Measurements from ENCODE around the gene NIN.

NIN gene

DNA sequence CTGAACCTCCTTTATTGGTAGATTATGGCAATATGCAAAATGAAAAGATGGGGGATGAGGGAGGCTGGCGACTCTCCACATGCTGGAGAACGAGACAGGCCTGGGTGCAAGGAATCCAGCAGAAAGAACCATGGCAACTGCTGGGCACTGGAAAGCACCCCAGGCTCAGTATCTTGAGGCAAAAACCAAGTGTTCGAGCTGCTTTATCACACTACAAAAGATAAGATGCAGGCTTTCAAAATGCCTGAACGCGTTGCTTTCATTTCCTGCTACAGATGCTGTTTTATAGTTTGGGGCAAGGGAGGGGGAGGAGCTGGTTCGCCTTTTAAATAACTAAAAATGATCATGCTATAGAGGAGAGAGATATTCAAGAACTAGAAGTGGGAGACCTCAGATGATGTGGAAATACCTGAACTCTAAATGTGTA, 38.9 kb downstream of the NIN start:
- Histone ChIP-seq H3K27me3 (ENCODE audit: control insufficient read depth, insufficient read depth, low read length) (no peaks in the 10 kb centered on the region), H3K4me3 (ENCODE audit: low read length) (no peak overlapping the region), H3K9ac (ENCODE audit: low read length) (no peak overlapping the region), H3K27ac (ENCODE audit: low read depth, low read length) (no peak overlapping the region), H3K4me1 (ENCODE audit: control insufficient read depth, insufficient read depth, low read length) (no peaks in the 10 kb centered on the region), H3K36me3 (ENCODE audit: control insufficient read depth, insufficient read depth, low read length) (no peaks in the 10 kb centered on the region)

DNA sequence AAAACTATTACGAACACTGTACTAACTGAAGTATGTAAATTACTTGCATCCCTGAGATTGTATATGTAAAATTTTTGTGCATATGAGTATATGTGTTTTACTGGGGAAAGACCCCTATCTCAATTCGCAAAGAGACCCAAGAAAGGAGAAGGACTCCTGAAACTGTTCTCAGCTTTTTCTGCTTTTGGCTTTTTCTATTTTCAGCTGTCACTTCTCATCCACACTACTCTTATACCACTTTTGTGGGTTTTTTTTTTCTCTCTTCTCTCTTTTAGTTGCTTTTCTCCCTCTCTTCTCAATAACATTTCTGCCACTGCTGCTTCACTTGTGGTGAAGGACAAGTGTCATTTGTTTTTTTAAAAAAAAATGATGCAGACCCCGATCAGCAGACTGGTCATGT, 39.8 kb downstream of the NIN start:
- Histone ChIP-seq H3K4me3 (ENCODE audit: low read length) (no peak overlapping the region), H3K36me3 (ENCODE audit: control insufficient read depth, insufficient read depth, low read length) (no peaks in the 10 kb centered on the region), H3K27ac (ENCODE audit: low read depth, low read length) (no peak overlapping the region), H3K4me1 (ENCODE audit: control insufficient read depth, insufficient read depth, low read length) (no peaks in the 10 kb centered on the region), H3K27me3 (ENCODE audit: control insufficient read depth, insufficient read depth, low read length) (no peaks in the 10 kb centered on the region), H3K9ac (ENCODE audit: low read length) (no peak overlapping the region)

DNA sequence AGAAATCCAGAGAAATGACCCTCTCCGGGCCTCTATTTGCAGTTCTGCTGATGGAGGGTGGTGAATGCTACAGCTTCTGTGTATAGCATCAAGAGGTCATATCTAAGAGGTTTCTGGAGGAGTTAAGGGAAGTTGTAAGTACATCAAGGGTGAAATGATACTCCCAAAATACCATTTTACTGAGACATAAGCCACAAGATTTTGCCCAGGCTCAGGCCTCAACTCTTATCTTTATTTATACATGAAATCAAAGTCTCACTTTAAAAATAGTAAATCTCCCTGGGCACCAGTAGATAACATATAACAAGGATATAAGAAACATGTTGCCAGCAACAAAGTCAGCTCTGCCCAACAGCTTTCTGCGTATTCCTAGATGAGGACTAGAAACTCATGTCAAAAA, 40.4 kb downstream of the NIN start:
- H3K4me1 ChIP-seq (ENCODE audit: control insufficient read depth, insufficient read depth, low read length) = no peaks in the 10 kb centered on the region
- no peaks in the 10 kb centered on the region for H3K36me3 ChIP-seq (ENCODE audit: control insufficient read depth, insufficient read depth, low read length)
- H3K27ac ChIP-seq (ENCODE audit: low read depth, low read length) = no peak overlapping the region
- H3K4me3 ChIP-seq (ENCODE audit: low read length) = no peak overlapping the region
- no peak overlapping the region for H3K9ac ChIP-seq (ENCODE audit: low read length)
- H3K27me3 ChIP-seq (ENCODE audit: control insufficient read depth, insufficient read depth, low read length) = no peaks in the 10 kb centered on the region

DNA sequence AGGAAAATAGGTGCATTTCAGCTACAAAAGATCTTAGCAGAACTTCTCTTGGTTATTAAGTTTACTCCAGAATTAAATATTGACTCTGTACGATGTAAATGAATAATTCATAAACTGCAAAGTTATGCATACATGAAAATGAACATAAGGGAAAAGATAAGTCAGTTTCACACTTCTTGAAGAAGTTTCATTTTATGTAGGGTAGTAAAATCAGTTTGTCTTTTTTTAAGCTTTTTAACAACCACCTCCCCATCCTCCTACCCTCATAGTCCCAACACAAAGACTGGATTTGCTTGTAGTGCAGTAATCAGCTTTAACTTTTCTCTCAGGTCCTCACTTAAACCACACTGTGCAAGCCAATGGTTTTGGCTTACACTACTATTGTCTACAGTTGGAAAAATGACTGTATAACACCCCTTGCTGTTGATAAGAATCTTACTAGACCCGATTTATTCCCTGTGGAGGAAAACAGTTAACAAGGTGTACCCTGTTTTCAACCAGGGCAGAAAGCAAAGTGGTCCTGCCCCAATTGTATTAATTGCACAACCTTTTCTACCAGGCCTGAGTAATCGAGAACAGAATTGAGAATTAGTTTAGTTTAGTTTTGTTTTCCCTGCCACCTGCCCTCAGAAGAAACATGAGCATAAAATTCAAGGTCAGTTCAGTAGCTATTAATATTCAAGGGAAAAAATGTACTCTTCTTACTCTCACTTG, 44.1 kb downstream of the NIN start:
- Histone ChIP-seq H3K4me1 (ENCODE audit: control insufficient read depth, insufficient read depth, low read length) (no peaks in the 10 kb centered on the region), H3K4me3 (ENCODE audit: low read length) (no peak overlapping the region), H3K27me3 (ENCODE audit: control insufficient read depth, insufficient read depth, low read length) (no peaks in the 10 kb centered on the region), H3K27ac (ENCODE audit: low read depth, low read length) (no peak overlapping the region), H3K36me3 (ENCODE audit: control insufficient read depth, insufficient read depth, low read length) (no peaks in the 10 kb centered on the region), H3K9ac (ENCODE audit: low read length) (no peak overlapping the region)

DNA sequence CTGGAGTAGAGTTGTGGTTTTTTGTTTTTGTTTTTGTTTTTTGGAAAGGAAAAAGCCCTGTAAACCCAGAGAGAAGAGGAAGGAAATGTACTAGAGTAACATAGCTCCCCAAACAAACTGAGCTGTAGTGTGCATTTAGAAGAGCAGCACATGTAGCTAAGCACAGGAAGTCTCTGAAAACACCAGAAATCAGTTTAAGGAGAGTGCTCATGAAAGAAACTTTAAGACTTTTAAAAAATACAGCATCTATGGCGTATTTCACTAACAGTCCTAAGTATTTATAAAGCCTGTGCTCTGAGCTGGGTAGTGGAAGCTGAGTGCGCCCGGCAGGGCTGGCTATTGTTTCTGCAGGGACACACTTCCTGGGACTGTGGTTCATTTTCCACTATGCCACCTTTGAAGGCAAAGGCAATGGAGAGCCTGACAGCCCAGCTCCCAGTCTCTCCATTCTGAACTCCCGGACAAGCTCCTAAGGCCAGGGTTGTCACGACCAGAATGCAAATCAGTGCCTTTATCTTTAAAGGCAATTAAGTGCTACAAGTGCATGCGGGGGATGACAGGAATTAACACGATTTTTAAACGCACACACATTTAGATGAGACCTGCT, 45.4 kb downstream of the NIN start:
- no peaks in the 10 kb centered on the region for H3K36me3 ChIP-seq (ENCODE audit: control insufficient read depth, insufficient read depth, low read length)

DNA sequence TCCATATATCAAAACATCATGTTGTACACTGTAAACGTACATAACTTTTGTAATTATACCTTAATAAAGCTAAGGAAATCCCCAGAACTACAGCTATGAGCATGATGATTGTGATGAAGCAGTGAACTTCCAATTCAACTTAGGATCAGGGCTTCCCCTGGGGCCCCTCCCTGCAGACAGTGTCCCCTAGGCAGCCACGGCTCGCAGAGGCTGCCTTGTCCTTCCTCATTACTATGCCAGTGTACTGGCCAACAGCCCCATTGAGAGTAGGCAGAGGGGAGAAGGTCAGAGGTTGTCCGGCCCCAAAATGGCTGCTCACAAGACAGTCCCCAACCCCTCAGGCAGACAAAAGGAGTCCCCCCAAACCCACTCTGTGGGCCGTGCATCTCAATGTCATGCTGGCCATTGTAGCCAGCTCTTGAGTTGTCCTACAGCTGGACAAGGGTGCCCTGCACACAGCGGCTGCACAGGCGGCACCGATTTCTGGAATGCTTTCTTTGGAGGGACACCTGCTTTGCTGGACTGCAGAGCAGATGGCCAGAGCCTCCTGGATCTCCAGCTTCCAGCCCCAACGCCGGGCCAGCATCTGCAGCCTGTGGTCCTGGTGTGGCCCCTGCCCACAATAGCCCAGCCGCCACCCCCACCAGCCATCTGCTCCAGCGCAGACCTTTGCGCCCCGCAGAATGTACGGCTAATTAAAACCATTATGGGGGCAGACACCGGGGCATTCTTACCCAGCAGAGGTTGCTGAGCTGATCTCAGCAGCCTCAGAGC, 46.1 kb downstream of the NIN start:
- H3K36me3 ChIP-seq (ENCODE audit: control insufficient read depth, insufficient read depth, low read length) = no peaks in the 10 kb centered on the region
- H3K4me1 ChIP-seq (ENCODE audit: control insufficient read depth, insufficient read depth, low read length) = no peaks in the 10 kb centered on the region
- no peak overlapping the region for H3K27ac ChIP-seq (ENCODE audit: low read depth, low read length)
- H3K9ac ChIP-seq (ENCODE audit: low read length) = no peak overlapping the region
- H3K4me3 ChIP-seq (ENCODE audit: low read length) = no peak overlapping the region
- H3K27me3 ChIP-seq (ENCODE audit: control insufficient read depth, insufficient read depth, low read length) = no peaks in the 10 kb centered on the region

More for the DNA sequence above, 45.4 kb downstream of the NIN start:
- Histone ChIP-seq H3K27me3 (ENCODE audit: control insufficient read depth, insufficient read depth, low read length) (no peaks in the 10 kb centered on the region), H3K9ac (ENCODE audit: low read length) (no peak overlapping the region), H3K27ac (ENCODE audit: low read depth, low read length) (no peak overlapping the region), H3K4me1 (ENCODE audit: control insufficient read depth, insufficient read depth, low read length) (no peaks in the 10 kb centered on the region), H3K4me3 (ENCODE audit: low read length) (no peak overlapping the region)

DNA sequence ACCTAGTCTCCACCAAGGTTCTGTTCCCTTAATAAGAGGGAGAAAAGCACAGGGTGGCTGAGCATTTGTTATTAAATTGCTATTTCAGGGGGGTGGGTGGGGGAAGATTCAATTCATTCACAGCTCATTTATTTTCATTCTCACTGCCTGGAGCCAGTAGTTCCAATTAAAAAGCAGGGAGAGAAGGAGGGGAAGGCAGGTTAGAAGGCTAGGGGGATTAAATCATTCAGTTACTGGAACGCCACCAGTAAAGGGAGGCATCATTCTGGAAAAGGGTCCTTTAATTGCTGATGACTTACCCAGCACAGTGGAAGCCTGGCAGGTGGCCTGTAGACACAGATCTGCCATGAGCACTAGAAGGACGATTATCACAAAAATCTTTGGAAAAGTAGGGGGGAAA, 47.4 kb downstream of the NIN start:
- Histone ChIP-seq H3K36me3 (ENCODE audit: control insufficient read depth, insufficient read depth, low read length) (no peaks in the 10 kb centered on the region), H3K4me3 (ENCODE audit: low read length) (no peak overlapping the region), H3K9ac (ENCODE audit: low read length) (no peak overlapping the region), H3K27me3 (ENCODE audit: control insufficient read depth, insufficient read depth, low read length) (no peaks in the 10 kb centered on the region), H3K4me1 (ENCODE audit: control insufficient read depth, insufficient read depth, low read length) (no peaks in the 10 kb centered on the region), H3K27ac (ENCODE audit: low read depth, low read length) (no peak overlapping the region)

DNA sequence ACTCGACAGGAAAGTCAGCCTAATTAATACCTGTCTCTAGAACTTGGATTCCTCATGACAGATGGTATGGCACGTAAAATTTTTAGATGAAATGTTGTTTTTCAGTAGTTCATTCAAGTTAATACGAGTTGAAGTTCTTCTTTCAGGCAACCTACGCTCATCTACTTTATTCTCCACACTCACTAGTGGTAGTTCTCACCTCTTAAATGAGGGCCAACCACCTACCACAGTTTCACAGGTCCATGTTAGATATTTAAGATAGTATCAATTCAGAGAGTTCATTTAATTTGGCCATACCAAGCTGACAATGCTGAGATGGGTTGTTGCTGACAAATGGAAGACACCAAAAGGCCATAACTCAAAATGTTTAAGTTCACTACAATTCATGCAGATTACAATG, 50.6 kb downstream of the NIN start:
- no peak overlapping the region for H3K27ac ChIP-seq (ENCODE audit: low read depth, low read length)
- no peaks in the 10 kb centered on the region for H3K4me1 ChIP-seq (ENCODE audit: control insufficient read depth, insufficient read depth, low read length)
- no peak overlapping the region for H3K4me3 ChIP-seq (ENCODE audit: low read length)
- H3K27me3 ChIP-seq (ENCODE audit: control insufficient read depth, insufficient read depth, low read length) = no peaks in the 10 kb centered on the region
- no peak overlapping the region for H3K9ac ChIP-seq (ENCODE audit: low read length)
- H3K36me3 ChIP-seq (ENCODE audit: control insufficient read depth, insufficient read depth, low read length) = no peaks in the 10 kb centered on the region

DNA sequence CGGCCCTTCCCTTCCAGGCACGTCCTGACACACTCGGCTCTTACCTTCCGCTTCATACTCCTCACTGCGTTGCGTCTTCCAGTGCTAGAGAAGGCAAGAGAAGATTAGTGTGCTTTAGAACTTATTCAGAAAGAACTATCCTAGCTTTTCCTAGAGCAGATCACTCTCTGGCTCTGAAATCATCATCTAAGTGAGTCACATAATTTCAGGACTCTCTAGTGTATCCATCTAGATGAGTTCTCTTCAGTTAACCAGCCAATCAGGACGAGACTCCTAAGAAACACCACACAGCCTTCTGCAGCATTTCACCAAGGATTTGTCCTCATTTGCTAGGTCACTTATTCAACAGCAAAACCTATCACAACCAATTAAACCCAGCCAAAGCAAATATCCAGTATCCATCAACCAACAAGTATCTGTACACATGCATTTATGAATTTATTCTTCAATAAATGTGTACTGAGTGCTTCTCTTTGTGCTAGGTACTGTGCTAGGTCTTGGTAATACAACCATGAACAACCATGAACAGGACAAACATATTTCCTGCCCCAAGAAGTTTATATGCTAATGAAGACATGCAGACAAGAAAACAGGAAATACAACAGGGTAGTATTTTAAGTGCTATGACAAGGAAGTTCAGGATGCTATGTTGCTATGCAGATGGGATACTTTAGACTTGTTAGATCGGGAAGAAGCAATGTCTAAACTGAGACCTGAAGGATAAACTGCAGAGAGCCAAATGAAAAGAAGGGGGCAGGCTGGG, 52.1 kb downstream of the NIN start:
- H3K27ac ChIP-seq (ENCODE audit: low read depth, low read length) = no peak overlapping the region

DNA sequence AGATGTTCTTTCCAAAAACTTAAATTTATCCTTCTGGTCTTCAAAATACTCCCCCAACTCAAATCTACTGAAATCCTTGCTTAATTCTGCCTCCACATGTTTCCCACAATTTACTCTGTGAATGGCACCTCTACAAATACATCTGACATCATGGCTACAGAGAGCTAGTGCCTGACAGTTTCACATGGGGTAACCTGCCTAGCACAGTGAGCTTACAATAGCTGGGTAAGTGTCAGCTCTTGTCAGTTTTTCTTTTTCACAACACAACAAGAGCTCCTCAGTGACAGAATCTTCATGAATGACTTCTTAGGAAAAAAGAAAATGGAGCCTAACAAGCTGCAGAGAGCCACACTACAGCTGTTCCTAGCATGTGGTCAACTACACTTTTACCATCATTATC, 54.4 kb downstream of the NIN start:
- H3K4me1 ChIP-seq (ENCODE audit: control insufficient read depth, insufficient read depth, low read length) = no peaks in the 10 kb centered on the region
- H3K27ac ChIP-seq (ENCODE audit: low read depth, low read length) = no peak overlapping the region
- H3K4me3 ChIP-seq (ENCODE audit: low read length) = no peak overlapping the region
- no peaks in the 10 kb centered on the region for H3K27me3 ChIP-seq (ENCODE audit: control insufficient read depth, insufficient read depth, low read length)
- H3K9ac ChIP-seq (ENCODE audit: low read length) = no peak overlapping the region
- peaks cover 6% of the 10 kb centered on the region for H3K36me3 ChIP-seq (ENCODE audit: control insufficient read depth, insufficient read depth, low read length)

More for the DNA sequence above, 52.1 kb downstream of the NIN start:
- no peaks in the 10 kb centered on the region for H3K27me3 ChIP-seq (ENCODE audit: control insufficient read depth, insufficient read depth, low read length)
- no peaks in the 10 kb centered on the region for H3K4me1 ChIP-seq (ENCODE audit: control insufficient read depth, insufficient read depth, low read length)
- H3K36me3 ChIP-seq (ENCODE audit: control insufficient read depth, insufficient read depth, low read length) = no peaks in the 10 kb centered on the region
- no peak overlapping the region for H3K4me3 ChIP-seq (ENCODE audit: low read length)
- H3K9ac ChIP-seq (ENCODE audit: low read length) = no peak overlapping the region

DNA sequence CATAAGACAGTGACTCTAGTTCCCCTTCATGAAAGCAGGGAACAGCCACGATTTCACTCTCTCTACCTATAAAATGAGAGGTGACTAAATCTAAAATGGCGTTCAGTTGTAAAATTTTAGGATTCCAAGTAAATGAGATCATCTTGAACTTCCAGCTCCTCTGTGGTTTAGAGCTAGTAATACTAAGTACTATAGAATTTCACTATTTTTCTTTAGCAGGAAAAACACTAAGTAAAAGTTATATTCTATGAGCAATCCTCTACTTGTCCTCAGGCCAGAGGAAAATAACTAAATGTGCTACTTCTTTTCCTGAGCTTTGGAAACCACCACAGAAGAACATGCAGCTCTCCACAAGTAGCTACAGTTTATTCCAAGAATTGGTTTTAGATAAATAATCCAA, 55.6 kb downstream of the NIN start:
- H3K36me3 ChIP-seq (ENCODE audit: control insufficient read depth, insufficient read depth, low read length) = peaks cover 17% of the 10 kb centered on the region
- no peak overlapping the region for H3K9ac ChIP-seq (ENCODE audit: low read length)
- no peaks in the 10 kb centered on the region for H3K27me3 ChIP-seq (ENCODE audit: control insufficient read depth, insufficient read depth, low read length)
- H3K4me3 ChIP-seq (ENCODE audit: low read length) = no peak overlapping the region
- no peaks in the 10 kb centered on the region for H3K4me1 ChIP-seq (ENCODE audit: control insufficient read depth, insufficient read depth, low read length)
- no peak overlapping the region for H3K27ac ChIP-seq (ENCODE audit: low read depth, low read length)

DNA sequence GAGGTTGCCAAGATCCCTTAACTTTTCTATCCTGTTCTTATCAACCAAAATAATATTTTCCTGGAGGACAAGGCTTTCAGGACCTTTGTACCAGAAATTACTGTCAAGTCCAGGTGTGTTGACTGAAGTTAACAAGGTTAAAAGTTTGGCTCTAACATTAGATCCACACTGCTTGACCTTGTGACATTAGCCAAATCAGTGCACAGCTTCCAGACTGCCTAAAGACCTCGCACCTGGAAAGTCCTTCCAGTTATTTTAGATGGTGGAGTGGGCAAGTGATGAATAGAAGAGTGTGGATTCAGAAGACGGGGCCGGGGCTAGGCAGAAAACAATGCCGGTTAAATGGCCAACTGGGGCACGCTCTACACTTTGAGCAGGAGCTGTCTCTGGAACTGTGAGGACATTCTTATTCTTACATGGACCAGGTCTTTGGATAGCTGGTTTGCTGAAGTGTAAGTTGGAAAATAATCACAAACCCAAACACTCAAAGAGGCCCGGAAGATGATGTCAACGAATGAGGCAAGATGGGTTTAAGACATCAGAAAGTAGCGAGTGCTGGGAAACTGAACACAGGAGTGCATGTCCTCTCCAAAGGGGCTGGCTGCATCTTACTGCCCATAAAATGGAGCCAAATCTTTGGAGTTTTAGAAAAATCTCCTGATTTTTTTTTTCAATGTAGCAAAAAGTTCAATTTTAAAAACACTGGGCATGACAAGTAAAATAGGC, 56.3 kb downstream of the NIN start:
- Histone ChIP-seq H3K4me3 (ENCODE audit: low read length) (no peak overlapping the region), H3K27me3 (ENCODE audit: control insufficient read depth, insufficient read depth, low read length) (no peaks in the 10 kb centered on the region), H3K27ac (ENCODE audit: low read depth, low read length) (no peak overlapping the region), H3K36me3 (ENCODE audit: control insufficient read depth, insufficient read depth, low read length) (peaks cover 17% of the 10 kb centered on the region), H3K4me1 (ENCODE audit: control insufficient read depth, insufficient read depth, low read length) (no peaks in the 10 kb centered on the region), H3K9ac (ENCODE audit: low read length) (no peak overlapping the region)

Measured in rectal smooth muscle tissue (tissue), 1 donor.